22Rv1 (cell line): ENCODE data around the gene OR1L4.

ENCODE experiments used
- ZFX ChIP-seq: fragments of 450-650 bp; IDR thresholded peaks from 2 replicates; pipeline ENCODE4 v1.6.1; 2017; ENCODE audit warnings: antibody characterized with exemption, borderline replicate concordance
- TF ChIP-seq, protein P1 (sequence below): fragments of 450-650 bp; IDR thresholded peaks from 2 replicates; pipeline ENCODE4 v1.5.1; 2017; ENCODE audit warnings: mild to moderate bottlenecking

DNA sequence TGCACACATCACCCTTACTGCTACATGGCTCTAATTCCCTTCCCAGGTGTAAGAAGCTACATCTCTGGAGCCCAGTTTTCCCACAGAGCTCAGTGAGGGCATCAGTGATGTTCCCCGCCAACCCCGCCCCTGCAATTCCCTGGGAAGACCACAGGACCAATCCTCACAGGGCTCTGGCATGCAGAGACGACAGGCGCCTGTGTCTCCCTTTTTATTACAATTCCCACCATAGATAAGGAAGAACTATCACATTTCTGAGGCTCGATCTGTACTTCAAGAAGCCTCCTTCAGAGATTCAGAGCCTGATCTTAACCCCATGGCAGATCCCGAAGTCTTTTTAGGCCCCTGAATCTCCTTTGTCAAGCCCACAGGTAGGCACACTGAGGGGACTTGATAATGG, 18.2 kb downstream of the OR1L4 start, which contains the start of gene OR1L6:
- TF ChIP-seq, protein P1, sequence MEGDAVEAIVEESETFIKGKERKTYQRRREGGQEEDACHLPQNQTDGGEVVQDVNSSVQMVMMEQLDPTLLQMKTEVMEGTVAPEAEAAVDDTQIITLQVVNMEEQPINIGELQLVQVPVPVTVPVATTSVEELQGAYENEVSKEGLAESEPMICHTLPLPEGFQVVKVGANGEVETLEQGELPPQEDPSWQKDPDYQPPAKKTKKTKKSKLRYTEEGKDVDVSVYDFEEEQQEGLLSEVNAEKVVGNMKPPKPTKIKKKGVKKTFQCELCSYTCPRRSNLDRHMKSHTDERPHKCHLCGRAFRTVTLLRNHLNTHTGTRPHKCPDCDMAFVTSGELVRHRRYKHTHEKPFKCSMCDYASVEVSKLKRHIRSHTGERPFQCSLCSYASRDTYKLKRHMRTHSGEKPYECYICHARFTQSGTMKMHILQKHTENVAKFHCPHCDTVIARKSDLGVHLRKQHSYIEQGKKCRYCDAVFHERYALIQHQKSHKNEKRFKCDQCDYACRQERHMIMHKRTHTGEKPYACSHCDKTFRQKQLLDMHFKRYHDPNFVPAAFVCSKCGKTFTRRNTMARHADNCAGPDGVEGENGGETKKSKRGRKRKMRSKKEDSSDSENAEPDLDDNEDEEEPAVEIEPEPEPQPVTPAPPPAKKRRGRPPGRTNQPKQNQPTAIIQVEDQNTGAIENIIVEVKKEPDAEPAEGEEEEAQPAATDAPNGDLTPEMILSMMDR: no peak
- TF ChIP-seq ZFX: no peak
